ENCODE data around the gene LRRC3. TPM values are rescaled to one million over a fixed set of nuclear protein-coding genes. Genes with fewer than 3 reads are reported as not detected.

Gene LRRC3
- total RNA-seq, 1 donor from 2014 or later, result 10.1 TPM

GRCh38 chr21:44494418-44494817 lies 39.1 kb downstream of the LRRC3 start:
- Mint-ChIP-seq H3K27ac (ENCODE audit: unreplicated experiment) (no peak overlapping the region), H3K27me3 (ENCODE audit: low read depth) (no peaks in the 10 kb centered on the region), H3K9me3 (peaks cover 15% of the 10 kb centered on the region), H3K4me3 (no peak overlapping the region), H3K4me1 (peaks cover 8% of the 10 kb centered on the region), H3K36me3 (ENCODE audit: low read depth) (peaks cover 30% of the 10 kb centered on the region)
- no peak for DNase-seq (ENCODE audit: low read depth, low spot score)
- TF ChIP-seq CTCF (conservative IDR thresholded peaks at IDR 0.05), result no peak

GRCh38 chr21:44494956-44495355 lies 39.6 kb downstream of the LRRC3 start:
- no peaks in the 10 kb centered on the region for H3K27me3 Mint-ChIP-seq (ENCODE audit: low read depth)
- H3K4me3 Mint-ChIP-seq, result no peak overlapping the region
- no peak for DNase-seq (ENCODE audit: low read depth, low spot score)
- H3K4me1 Mint-ChIP-seq, result peaks cover 8% of the 10 kb centered on the region
- no peak overlapping the region for H3K27ac Mint-ChIP-seq (ENCODE audit: unreplicated experiment)
- TF ChIP-seq CTCF (conservative IDR thresholded peaks at IDR 0.05), result no peak
- H3K9me3 Mint-ChIP-seq, result peaks cover 14% of the 10 kb centered on the region
- peaks cover 28% of the 10 kb centered on the region for H3K36me3 Mint-ChIP-seq (ENCODE audit: low read depth)

- Mint-ChIP-seq H3K4me1 (peaks cover 8% of the 10 kb centered on the region), H3K4me3 (no peak overlapping the region), H3K9me3 (peaks cover 13% of the 10 kb centered on the region), H3K27me3 (ENCODE audit: low read depth) (no peaks in the 10 kb centered on the region), H3K36me3 (ENCODE audit: low read depth) (peaks cover 26% of the 10 kb centered on the region), H3K27ac (ENCODE audit: unreplicated experiment) (no peak overlapping the region)
- TF ChIP-seq CTCF (conservative IDR thresholded peaks at IDR 0.05), result no peak
- no peak for DNase-seq (ENCODE audit: low read depth, low spot score)
These were observed 40.6 kb downstream of the LRRC3 start for GRCh38 chr21:44495611-44496563.

GRCh38 chr21:44496564-44497550 lies 41.5 kb downstream of the LRRC3 start:
- no peak for TF ChIP-seq CTCF (conservative IDR thresholded peaks at IDR 0.05)
- Mint-ChIP-seq H3K27me3 (ENCODE audit: low read depth) (no peaks in the 10 kb centered on the region), H3K27ac (ENCODE audit: unreplicated experiment) (no peak overlapping the region), H3K36me3 (ENCODE audit: low read depth) (peaks cover 22% of the 10 kb centered on the region), H3K4me3 (no peak overlapping the region), H3K9me3 (peaks cover 11% of the 10 kb centered on the region), H3K4me1 (peaks cover 8% of the 10 kb centered on the region)
- DNase-seq (ENCODE audit: low read depth, low spot score), result no peak

- Mint-ChIP-seq H3K4me1 (peaks cover 8% of the 10 kb centered on the region), H3K4me3 (no peak overlapping the region), H3K9me3 (peaks cover 5% of the 10 kb centered on the region), H3K36me3 (ENCODE audit: low read depth) (peaks cover 13% of the 10 kb centered on the region), H3K27me3 (ENCODE audit: low read depth) (no peaks in the 10 kb centered on the region), H3K27ac (ENCODE audit: unreplicated experiment) (no peak overlapping the region)
- DNase-seq (ENCODE audit: low read depth, low spot score), result no peak
- TF ChIP-seq CTCF (conservative IDR thresholded peaks at IDR 0.05), result no peak
These were observed 42.4 kb downstream of the LRRC3 start for GRCh38 chr21:44497703-44498126.

Measured in neural crest cell (in vitro differentiated cells).